ENCODE results near the gene HNRNPC.
"Not testable (repeated sequence)": the region's sequence is repeated elsewhere in the genome, so short reads cannot be mapped to it uniquely, and the experiment has no call there.

The HNRNPC gene

DNA sequence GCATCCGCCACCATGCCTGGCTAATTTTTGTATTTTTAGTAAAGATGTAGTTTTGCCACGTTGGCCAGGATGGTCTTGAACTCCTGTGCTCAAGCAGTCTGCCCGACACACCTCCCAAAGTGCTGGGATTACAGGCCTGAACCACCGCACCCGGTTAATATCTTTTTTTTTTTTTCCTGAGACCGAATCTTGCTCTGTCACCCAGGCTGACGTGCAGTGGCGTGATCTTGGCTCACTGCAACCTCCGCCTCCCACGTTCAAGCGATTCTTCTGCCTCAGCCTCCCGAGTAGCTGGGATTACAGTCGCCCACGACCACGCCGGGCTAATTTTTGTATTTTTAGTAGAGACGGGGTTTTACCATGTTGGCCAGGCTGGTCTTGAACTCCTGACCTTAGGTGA lies 3.4 kb upstream of the HNRNPC start:
- not testable (repeated sequence) for DNase-seq (ENCODE audit: low read depth in 3 of 3, low spot score in 1 of 3)

DNA sequence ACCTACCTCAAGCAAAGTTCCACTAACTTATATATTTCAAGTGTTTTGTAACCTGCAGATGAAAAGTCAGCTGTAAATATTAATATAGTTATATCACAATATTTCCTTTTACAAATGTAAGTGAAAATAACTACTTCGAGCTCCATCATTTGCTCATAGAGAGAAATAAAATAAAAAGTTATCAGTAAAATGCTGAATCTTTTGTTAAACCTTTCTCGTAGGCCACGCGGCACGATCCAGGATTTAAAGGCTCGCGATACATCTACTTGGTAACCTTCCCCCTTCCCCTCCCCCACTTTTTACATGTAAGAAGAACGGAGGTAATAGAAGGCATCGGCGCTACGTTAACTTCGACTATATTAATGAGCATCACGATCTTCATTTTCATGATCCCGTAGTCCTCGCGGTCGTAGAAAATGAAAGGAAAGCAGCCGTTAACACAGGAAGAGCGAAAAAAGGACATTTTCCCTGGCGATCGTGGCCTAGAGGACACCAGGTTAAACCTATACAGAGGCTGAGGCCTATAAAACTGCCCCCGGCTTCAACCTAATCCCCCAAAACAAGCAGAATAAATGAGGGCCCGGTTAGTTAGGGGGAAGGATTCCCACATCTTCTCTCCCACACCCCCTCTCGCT lies 508 bp downstream of the HNRNPC start:
- no peak for DNase-seq (ENCODE audit: low read depth in 3 of 3, low spot score in 1 of 3)

DNA sequence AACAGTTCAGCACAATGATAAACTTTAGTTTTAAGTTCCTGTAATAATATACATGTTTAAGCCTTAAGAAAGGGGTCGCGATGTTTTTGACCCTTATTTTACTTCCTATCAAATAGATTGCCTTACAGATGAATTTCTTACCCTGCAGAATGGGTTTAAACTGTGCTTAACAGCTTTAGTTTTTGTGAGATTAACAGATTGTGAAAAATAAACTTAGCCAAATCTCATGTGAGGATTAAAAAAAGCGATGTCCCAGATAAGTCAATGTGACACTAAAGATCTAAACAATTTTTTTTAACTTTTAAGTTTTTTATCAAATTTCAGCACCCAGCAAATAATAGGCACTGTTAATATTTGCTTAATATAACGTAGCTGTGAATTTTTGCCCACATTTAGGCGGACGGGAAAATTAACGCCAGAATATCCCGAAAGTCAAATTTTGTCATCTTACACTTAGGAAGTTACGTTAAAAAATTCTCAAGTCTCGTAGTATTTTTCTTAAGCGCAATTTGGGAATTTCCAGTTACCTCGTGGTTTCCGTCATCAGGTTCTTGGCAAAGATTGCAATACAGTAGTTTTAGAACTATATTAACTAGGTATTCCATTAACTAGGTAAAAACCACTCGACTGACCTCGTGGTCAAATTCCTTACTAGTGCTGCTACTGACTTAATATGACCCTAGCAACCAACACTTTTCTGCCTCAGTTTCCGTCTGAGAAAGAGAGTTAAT lies 1.2 kb downstream of the HNRNPC start:
- DNase-seq (ENCODE audit: low read depth in 3 of 3, low spot score in 1 of 3) = no peak

DNA sequence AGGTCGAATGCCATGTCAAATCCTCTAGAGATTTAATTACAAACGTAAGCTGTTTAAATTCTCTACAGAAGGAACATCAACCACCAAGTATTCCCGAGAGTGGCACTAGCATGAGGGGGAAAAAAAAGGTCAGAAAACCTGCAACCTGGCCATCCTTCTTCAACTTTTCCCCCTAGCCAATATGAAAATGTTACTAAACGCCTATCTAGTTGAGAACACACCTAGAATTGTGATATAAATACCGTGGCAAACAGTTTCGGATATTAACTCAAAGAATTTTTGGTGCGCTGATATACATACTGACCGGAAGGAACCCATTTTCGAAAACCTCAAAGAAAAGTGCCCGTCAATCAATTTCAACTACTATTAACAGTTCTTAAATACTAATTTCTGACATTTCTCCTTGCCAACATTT lies 1.8 kb downstream of the HNRNPC start:
- DNase-seq (ENCODE audit: low read depth in 3 of 3, low spot score in 1 of 3) = no peak

DNA sequence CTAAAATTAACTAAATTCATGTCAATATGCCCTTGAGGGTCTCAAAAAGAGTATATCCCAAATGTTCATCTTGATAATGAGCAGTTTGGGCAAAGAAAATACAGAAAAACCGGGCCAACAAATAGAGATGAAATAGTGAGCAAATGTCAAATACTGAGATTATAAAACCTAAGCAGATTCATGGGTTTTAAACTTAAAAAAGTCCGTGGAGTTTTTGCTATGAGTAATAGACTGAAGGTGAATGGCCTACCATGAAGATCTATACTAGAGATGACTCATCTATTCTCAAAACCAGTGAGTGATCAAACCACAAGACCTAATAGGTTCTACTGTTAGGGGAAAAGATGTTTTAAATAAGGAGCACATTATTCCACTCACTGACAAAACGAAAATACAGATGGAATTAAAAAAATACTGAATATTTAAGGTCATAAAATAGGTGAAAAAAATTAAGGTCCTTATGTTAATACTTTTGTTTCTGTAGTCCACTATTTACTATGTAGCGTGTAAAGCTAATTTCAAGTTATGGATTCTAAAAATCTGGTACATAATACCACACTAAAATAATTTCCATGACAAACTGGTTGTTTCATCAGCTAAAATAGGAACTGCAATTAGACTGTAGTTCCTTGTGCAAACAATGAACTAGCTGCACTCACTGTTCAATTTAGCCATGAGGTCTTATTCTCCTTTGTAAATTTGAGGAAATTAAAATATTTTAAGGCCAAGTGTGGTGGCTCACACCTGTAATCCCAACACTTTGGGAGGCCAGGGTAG lies 5.0 kb downstream of the HNRNPC start:
- DNase-seq (ENCODE audit: low read depth in 3 of 3, low spot score in 1 of 3) = no peak

DNA sequence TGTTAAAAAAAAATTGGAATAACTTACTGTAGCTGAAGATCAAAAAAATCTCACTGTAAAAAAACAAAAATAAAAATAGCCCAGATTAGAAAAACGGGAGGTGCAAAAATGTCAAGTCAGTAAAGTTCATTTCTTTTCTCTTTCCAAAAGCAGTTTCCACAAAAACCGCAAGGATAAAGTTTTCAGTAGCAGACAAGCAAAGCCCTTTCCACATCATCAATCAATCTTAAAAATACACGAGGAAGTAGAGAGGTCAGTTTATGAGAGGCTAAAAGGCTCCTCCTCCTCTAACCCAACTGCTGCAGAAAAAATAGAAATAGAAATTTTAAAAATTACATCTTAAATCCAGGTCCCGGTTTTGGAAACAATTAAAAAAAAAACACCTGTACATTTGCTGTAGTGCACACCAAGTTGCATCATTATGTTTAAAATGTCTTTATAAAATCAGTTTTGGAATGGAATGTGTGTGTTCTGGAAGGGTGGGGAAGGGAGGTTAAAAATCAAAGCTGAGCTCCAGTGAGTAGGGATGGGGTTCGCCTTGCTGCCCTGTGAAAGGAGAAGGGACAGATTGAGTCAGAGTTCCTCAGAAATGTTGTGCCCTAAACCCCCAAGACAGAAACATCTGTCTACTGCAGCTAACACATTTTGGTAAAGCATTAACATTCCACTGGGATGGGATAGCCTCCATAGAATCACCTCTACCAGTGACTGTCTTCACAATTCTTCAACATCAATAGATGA lies 5.8 kb downstream of the HNRNPC start:
- no peak for DNase-seq (ENCODE audit: low read depth in 3 of 3, low spot score in 1 of 3)

DNA sequence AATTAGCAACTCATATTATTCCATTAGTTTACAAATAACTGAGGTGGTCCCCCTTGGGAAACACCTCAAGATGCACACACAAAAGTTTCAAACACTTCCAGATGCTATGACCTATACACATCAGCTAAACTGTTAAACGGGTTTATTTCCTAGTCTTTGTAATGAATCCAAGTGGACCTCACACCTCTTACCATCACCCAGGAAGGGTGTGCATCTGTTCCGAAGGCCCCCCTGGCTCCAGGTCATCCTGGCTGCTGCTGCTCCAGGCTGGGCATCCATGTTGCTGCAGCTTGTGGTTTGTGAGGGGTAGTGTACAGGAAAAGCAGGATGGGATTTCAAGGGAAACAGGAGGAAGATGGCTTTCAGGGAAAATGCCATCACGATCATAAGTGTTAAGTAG lies 6.8 kb downstream of the HNRNPC start:
- no peak for DNase-seq (ENCODE audit: low read depth in 3 of 3, low spot score in 1 of 3)

DNA sequence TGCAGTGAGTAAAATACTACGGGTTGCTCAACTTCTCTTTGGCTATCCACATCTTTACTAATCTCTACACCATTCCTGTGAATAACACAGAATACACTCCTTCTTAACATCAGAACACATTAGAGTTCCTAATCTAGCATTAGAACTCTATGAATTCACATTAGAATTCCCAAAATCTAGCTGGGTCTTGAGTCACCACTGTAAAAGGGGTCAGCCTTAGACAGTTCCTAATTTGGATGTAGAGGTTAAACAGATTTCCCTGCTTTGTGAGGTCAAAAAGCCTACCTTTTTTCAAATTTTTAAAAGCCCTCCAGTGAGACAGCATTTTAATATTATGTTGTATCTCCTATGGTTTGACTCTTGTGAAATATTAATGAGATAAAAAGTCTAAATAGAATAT lies 7.4 kb downstream of the HNRNPC start:
- DNase-seq (ENCODE audit: low read depth in 3 of 3, low spot score in 1 of 3) = no peak

DNA sequence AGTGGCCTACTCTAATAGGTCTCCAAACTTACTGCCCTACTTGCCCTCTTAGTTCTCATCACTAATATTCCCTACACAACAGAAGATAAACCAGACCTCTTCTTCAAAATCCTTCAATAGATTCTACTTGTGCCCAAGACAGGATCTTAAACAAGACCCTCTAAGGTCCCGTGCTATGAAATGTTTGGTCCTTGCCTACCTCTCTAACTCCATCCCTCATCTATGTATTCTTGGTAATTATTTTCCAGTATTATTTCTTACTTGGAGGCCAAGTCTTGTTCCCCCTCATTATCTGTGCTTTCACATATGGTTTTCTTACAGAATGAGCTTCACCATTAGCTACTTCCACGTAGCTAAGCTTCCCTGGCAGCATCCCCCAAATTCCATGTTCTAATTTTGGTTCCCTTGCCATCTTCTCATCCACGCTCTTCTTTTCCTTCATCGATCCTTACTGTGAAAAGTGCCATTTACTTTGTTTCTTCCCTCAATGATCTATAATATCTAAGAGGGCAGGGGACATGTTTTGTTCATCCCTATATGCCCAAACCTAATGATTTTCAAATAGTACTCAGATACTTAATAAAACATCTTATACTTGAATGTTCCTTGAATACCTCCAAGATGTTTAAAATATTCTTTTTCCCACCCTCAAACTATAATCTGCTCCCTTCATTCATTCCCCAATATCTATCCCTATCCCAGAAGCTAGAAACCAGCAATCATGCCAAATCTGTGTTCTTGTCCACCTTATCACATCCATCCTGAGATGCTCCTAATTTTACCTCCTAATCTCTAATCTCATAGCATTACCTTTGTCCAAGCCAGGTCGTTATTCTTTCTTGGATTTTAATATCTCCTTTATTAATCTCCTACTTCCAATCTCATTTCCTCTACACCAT lies 10.1 kb downstream of the HNRNPC start:
- no peak for DNase-seq (ENCODE audit: low read depth in 3 of 3, low spot score in 1 of 3)

DNA sequence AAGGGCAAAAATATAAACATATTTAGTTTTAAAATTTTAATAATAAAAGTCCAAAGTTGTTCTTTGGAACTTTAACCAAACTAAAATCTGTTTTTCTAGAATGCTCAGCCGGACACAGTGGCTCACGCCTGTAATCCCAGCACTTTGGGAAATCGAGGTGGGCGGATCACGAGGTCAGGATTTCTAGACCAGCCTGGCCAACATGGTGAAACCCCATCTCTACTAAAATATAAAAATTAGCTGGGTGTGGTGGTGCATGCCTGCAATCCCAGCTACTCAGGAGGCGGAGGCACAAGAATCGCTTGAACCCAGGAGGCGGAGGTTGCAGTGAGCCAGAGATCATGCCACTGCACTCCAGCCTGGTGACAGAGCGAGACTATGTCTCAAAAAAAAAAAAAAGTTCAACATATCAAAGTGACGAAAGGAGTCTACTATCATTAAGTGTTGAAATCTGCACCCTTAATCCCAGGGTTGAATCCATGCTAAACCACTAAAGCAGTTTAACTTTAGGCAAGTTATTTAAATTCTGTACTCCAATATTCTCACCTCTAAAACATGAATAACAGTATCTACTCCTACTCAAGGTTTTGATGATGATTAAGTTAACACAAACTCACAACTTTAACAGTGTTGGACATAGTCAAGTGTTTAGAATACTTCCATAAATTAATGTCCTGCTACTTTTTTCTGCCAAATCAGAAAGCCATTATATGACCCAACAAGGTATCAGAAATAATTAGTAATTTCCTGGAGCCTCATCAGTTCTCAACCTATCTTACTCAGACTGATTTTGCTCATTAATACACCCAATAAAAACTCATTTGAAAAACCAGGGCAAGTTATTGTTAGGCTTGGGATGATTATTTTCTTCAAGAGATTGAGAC lies 11.0 kb downstream of the HNRNPC start:
- DNase-seq (ENCODE audit: low read depth in 3 of 3, low spot score in 1 of 3) = no peak

DNA sequence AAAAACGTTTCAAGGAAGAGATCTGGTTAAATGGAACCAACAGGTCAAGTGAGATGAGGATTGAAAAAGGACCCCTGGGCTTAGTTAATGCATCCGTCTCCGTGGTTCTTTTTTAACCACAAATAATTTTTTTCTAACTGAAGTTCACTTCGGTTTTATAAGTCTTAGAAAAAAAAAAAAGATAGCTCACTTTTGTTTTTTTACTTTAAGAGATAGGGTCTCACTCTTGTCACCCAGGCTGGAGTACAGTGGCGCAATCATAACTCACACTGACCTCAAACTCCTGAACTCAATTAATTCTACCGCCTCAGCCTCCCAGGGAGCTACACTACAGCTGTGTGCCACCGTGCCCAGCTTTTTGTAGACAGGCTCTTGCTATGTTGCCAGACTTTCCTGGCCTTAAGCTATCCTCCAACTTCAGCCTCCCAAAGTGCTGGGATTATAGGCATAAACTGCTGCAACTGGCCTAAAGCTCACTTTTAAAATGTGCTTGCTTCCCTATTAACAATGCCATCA lies 11.8 kb downstream of the HNRNPC start:
- DNase-seq (ENCODE audit: low read depth in 3 of 3, low spot score in 1 of 3) = no peak

DNA sequence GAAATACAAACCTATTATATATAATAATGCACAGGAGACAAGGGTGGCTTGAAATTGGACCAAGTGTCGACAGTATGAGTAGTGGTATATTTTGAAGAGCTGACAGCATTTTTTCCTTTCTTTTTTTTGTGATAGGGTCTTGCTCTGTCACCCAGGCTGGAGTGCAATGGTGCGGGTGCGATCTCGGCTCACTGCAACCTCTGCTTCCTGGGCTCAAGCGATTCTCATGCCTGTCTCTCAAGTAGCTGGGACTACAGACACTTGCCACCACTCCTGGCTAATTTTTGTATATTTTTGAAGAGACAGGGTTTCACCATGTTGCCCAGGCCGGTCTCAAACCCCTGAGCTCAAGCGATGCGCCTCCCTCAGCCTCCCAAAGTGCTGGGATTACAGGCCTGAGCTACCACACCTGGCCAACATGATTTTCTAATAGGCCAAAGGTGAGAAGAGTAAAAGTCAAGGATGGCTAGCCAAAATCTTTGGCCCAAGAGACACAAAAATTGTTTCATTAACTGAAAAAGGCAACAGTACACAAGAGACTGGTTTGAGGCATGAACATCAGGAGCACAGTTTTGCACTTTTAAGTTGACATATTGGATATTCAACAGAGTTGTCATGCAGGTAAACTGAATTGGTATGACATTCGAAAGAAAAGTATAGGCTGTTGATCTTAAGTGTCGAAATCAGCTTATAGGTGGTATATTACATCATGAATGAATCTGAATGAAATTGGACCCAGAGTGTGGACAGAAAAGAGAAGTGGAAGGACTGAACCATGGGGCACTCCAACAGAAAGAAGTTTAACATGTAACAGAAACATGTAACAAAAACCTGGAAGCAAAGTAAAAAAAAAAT lies 12.5 kb downstream of the HNRNPC start:
- no peak for DNase-seq (ENCODE audit: low read depth in 3 of 3, low spot score in 1 of 3)

DNA sequence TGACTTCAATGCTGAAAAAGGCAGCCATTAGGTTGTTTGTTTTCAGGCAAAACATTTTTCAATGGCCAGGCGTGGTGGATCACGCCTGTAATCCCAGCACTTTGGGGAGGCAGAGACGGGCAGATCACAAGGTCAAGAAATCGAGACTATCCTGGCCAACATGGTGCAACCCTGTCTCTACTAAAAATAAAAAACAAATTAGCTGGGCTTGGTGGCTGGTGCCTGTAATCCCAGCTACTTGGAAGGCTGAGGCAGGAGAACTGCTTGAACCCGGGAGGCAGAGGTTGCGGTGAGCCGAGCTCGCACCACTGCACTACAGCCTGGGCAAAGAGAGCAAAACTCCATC lies 13.2 kb downstream of the HNRNPC start:
- DNase-seq (ENCODE audit: low read depth in 3 of 3, low spot score in 1 of 3) = not testable (repeated sequence)

DNA sequence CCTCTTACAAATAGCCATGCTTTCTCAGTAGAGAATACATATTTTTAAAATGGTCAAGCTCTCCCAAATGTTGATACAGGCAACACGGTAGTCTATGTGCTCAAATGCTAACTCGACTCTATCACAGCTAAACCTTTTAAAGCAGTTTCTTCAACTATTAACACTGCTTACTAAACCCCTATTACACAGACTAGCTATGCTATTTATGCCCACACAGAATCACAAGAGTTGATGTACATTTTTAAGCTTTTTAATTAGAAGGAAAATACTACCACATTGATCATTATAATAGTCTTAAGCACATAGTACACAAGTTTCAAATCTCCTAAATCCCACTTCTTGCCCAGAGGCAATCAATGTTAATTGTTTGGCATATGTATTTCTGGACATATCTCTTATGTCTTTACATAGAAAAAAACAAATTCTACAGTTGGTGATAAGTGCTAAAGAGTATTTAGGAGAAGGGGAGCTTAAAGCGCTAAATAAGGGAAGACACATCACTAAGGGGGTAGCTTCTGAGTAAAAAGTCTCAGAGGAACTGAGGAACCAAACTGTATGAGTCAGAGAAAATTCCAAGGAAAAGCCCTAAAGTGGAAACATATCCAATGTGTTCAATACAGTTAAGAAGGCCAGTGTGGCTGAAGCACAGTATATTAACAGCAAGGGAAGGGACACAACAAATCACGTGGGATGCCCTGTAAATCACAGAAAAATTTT lies 13.7 kb downstream of the HNRNPC start:
- DNase-seq (ENCODE audit: low read depth in 3 of 3, low spot score in 1 of 3) = no peak

DNA sequence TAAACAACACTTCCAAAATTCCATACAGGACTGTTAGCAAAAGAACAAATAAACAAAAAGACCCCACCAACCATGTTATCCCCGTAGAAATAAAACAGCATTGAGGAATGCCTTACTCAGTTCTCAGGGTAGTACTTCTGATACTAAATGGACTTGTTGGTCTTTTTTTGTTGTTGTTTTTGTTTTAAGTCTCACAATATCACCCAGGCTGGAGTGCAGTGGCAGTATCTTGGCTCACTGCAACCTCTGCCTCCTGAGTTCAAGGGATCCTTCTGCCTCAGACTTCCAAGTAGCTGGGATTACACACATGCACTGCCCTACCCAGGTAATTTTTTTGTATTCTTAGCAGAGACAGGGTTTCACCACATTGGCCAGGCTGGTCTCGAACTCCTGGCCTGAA lies 17.1 kb downstream of the HNRNPC start:
- no peak for DNase-seq (ENCODE audit: low read depth in 3 of 3, low spot score in 1 of 3)

DNA sequence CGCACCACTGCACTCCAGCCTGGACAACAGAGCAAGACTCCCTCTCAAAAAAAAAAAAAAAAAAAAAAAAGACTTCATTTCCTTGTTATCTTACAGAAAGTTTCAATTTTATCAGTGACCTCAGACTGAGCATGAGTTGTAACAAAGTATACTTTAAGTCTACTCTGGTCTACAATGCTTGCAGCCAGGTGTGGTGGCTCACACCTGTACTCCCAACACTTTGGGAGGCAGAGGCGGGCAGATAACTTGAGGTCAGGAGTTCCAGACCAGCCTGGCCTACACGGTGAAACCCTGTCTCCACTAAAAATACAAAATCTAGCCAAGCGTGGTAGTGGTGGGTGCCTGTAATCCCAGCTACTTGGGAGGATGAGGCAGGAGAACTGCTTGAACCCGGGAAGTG lies 18.0 kb downstream of the HNRNPC start:
- DNase-seq (ENCODE audit: low read depth in 3 of 3, low spot score in 1 of 3) = no peak

DNA sequence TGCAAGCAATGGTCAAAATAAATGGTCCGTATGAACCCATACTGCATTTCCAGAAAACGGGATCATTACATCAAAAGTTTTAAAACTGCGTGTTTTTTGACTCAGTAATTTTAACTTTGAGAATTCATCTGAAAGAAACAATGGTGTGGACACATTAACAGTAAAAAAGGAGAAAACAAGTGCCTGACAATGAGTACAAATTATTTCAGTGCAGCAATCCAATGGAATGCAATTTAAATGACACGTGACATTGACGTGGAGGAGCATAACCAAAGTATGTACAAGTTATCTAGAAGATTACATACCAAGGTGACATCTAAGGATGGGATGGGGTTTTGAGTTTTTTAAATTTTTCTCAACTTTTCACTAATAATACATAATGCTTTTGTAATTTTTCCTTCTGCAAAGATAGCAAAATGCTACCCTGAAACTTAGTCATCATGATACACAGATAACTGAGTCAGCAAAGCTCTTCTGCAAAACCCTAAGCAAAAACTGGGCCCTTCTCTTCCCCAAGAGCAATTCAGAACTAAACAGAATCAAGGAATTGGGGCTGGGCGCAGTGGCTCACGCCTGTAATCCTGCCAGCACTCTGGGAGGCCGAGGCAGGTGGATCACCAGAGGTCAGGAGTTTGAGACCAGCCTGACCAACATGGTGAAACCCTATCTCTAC lies 20.4 kb downstream of the HNRNPC start:
- no peak for DNase-seq (ENCODE audit: low read depth in 3 of 3, low spot score in 1 of 3)

All from stimulated activated CD4-positive, alpha-beta T cell treated with anti-CD3 and anti-CD28 coated beads, TNF-alpha, amount 100 ng/mL, for 1 hour (primary cell).